ENCODE measurements around the gene TGFA. TPM values are rescaled to one million over a fixed set of nuclear protein-coding genes. Genes with fewer than 3 reads are reported as not detected.

TGFA gene
- total RNA-seq, 1 donor from 2014 or later: 4.7 TPM

GRCh38 chr2:70458661-70459060, 95.0 kb downstream of the TGFA start:
- DNase-seq (ENCODE audit: low spot score): no peak
- no peak overlapping the region for H3K4me3 Mint-ChIP-seq (ENCODE audit: unreplicated experiment)
- H3K27ac Mint-ChIP-seq (ENCODE audit: unreplicated experiment): no peak overlapping the region
- no peaks in the 10 kb centered on the region for H3K4me1 Mint-ChIP-seq (ENCODE audit: unreplicated experiment)
- no peaks in the 10 kb centered on the region for H3K9me3 Mint-ChIP-seq (ENCODE audit: unreplicated experiment)
- TF ChIP-seq CTCF (IDR thresholded peaks at IDR 0.05; ENCODE audit: unreplicated experiment): no peak
- H3K27me3 Mint-ChIP-seq (ENCODE audit: unreplicated experiment): no peaks in the 10 kb centered on the region
- peaks cover 5% of the 10 kb centered on the region for H3K36me3 Mint-ChIP-seq (ENCODE audit: low read depth, unreplicated experiment)

- Mint-ChIP-seq H3K27me3 (ENCODE audit: unreplicated experiment) (no peaks in the 10 kb centered on the region), H3K9me3 (ENCODE audit: unreplicated experiment) (no peaks in the 10 kb centered on the region), H3K27ac (ENCODE audit: unreplicated experiment) (no peak overlapping the region), H3K4me3 (ENCODE audit: unreplicated experiment) (no peak overlapping the region), H3K4me1 (ENCODE audit: unreplicated experiment) (no peaks in the 10 kb centered on the region), H3K36me3 (ENCODE audit: low read depth, unreplicated experiment) (peaks cover 3% of the 10 kb centered on the region)
- DNase-seq (ENCODE audit: low spot score): no peak
- no peak for TF ChIP-seq CTCF (IDR thresholded peaks at IDR 0.05; ENCODE audit: unreplicated experiment)
These were observed 96.8 kb downstream of the TGFA start for GRCh38 chr2:70456585-70457495.

- H3K27me3 Mint-ChIP-seq (ENCODE audit: unreplicated experiment): no peaks in the 10 kb centered on the region
- H3K27ac Mint-ChIP-seq (ENCODE audit: unreplicated experiment): no peak overlapping the region
- TF ChIP-seq CTCF (IDR thresholded peaks at IDR 0.05; ENCODE audit: unreplicated experiment): no peak
- H3K4me1 Mint-ChIP-seq (ENCODE audit: unreplicated experiment): no peaks in the 10 kb centered on the region
- peaks cover 10% of the 10 kb centered on the region for H3K36me3 Mint-ChIP-seq (ENCODE audit: low read depth, unreplicated experiment)
- no peak for DNase-seq (ENCODE audit: low spot score)
- H3K4me3 Mint-ChIP-seq (ENCODE audit: unreplicated experiment): no peak overlapping the region
- no peaks in the 10 kb centered on the region for H3K9me3 Mint-ChIP-seq (ENCODE audit: unreplicated experiment)
These were observed 98.6 kb downstream of the TGFA start for GRCh38 chr2:70454936-70455544.

- no peak for DNase-seq (ENCODE audit: low spot score)
- no peak for TF ChIP-seq CTCF (IDR thresholded peaks at IDR 0.05; ENCODE audit: unreplicated experiment)
- H3K9me3 Mint-ChIP-seq (ENCODE audit: unreplicated experiment): no peaks in the 10 kb centered on the region
- H3K4me1 Mint-ChIP-seq (ENCODE audit: unreplicated experiment): peaks cover 7% of the 10 kb centered on the region
- no peaks in the 10 kb centered on the region for H3K27me3 Mint-ChIP-seq (ENCODE audit: unreplicated experiment)
- H3K36me3 Mint-ChIP-seq (ENCODE audit: low read depth, unreplicated experiment): peaks cover 10% of the 10 kb centered on the region
- no peak overlapping the region for H3K4me3 Mint-ChIP-seq (ENCODE audit: unreplicated experiment)
- no peak overlapping the region for H3K27ac Mint-ChIP-seq (ENCODE audit: unreplicated experiment)
These were observed 102.9 kb downstream of the TGFA start for GRCh38 chr2:70450641-70451250.

Data from endothelial cell (in vitro differentiated cells).